LHCN-M2 (cell line): ENCODE measurements around the gene DMD. TPM values are rescaled to one million over a fixed set of nuclear protein-coding genes. Genes with fewer than 3 reads are reported as not detected.
A peak's percentile ranks its signal among the peaks of the same experiment; 100 is the strongest.
"Not testable (repeated sequence)": the region's sequence is repeated elsewhere in the genome, so short reads cannot be mapped to it uniquely, and the experiment has no call there.

ENCODE experiments used
- DNase-seq: peaks from one replicate; pipeline ENCODE4 v3.0.0-alpha.2; 2012; ENCODE audit warnings: low read depth
- total RNA-seq: library from RNA; depleted of rRNA; stranded (reverse); fragments of >200 nt; gene quantifications from 2 replicates; pipeline ENCODE4 v1.2.3, GENCODE V29; 2014

Gene DMD
- total RNA-seq, 1 experiment from 2014 or later: 7.4 TPM

DNA sequence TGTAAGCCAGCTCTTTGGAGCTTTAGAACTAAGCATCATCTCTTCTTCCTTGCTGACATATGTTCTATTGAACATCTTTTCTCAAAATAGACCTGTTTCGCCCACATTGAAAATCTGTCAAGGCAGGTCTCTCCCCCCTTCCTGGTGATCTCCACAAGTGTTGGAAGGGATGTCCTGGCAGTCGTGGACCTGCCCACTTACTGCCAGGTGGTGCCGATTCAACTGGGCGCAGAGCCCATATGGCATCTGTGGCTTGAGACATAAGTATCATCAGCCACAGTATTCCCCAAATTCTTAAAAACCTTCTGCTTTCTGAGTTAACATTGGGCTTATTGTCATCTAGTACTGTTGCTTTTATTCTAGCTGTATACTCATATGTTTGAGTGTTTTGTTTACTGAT lies 1170.2 kb downstream of the DMD start:
- no peak for DNase-seq

DNA sequence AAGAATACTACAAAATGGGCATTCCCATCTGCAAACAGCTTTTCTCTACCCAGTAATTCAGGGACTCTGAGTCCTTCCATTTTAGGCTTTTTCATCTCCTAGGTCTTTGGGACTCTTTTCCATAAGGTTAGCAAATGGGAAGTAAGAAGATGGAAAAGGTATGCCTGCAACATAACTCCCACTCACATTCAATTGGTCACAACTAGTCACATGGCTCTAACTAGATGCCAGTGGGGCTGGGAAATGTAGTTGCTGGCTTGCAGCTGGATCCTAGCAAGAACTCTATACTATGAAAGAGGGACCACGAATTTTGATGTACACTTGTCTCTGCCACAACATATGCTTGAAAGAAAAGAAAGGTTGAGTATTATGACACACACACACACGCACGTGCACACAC lies 1184.6 kb downstream of the DMD start:
- DNase-seq: no peak

DNA sequence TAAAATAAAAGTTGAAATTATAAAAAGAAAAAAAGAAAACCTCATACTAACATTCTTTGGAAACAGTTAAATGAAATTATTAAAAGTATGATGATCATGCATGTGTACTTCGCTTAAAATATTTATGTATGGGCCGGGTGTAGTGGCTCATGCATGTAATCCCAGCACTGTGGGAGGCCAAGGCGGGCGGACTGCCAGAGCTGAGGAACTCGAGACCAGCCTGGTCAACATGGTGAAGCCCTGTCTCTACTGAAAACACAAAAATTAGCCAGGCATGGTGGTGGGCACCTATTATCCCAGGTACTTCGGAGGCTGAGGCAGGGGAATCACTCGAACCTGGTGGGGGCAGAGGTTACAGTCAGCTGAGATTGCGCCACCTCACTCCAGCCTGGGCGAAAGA lies 1187.3 kb downstream of the DMD start:
- DNase-seq: no peak

DNA sequence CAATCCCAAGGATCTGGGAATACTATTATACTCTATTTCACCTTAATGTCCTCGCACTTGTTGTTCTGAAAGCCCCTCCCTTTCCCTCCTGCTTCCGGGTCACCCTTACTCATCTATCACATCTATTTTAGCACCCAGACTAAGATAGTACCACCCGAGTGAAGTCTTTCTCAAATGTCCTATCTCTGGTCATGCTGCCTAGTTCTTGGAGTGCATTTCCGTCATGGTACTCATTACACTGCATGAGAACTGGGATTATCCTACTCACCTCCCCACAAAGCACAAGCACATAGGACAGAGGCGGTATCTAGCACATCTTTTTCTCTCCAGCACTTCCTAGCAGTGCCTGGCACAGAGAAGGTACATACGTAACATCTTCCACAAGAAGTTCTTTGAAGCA lies 1195.2 kb downstream of the DMD start:
- no peak for DNase-seq

DNA sequence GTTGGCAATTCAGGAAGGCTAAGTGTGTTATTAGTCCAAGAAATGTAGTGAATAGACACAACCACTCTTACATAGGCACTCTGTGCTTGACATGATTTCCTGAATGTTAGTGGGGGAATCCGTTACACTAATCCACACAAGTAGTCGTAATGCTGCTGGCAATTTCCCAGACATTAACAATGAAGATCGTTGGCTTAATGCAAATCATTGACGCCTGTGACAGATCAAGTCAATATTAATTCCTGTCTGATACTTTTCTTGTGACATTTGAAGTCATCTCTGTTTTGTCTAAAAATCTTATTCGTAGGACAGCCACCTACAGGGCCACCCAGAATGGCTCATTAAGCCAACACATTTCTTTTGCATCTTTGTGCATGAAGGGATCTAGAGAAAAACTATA lies 1200.4 kb downstream of the DMD start:
- DNase-seq: no peak

DNA sequence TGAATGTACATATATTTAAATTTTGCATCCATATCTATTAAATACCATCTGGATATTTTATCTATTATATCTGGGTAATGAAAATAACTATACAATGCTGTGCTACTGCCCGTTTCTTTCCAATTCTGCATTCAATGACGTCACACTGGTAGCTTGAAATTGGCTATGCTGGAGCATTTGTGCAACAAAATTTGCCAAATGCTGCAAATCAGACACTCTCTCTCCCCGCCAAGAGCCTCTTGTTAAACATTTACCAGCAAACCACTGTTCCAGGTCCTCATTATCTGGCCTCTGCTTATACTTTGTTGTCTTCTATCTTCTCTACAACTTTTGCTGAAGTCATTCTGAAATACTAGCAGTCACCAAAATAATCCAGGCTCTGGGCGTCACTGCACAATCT lies 1201.1 kb downstream of the DMD start:
- no peak for DNase-seq

DNA sequence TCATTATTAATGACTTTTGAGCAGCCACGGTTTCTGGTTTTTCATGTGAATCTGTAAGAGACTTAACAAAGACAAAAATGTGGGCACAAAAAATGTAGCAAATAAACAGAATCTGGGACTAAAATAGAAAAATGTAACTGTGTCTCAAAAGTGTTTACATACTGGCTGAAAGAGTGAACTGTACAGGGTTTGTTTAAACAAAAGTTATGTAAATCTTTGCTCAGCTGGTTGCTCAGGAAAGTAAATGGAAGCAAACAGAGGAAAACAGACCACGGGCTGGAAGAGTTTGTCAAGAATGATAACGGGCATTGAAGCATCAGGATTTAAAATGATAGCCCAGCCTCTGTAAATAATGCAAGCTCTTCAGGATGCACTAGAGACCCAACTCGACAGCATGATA lies 1217.7 kb downstream of the DMD start:
- DNase-seq: no peak

DNA sequence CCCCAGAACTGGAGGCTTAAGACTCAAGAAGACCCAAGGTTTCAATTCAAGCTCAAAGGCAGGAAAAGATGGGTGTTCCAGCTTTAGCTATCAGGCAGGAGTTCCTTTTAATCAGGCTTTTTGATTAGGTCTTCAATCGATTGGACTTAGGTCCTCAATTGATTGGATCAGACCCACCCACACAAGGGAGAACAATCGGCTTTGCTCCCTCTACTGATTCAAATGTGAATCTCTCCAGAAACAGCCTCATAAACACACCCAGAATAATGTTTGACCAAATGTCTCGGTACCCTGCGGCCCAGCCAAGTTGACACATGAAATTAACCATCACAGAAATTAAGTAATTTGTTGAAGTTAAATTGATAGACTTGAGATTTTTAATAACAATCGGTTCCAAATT lies 1222.4 kb downstream of the DMD start:
- no peak for DNase-seq

DNA sequence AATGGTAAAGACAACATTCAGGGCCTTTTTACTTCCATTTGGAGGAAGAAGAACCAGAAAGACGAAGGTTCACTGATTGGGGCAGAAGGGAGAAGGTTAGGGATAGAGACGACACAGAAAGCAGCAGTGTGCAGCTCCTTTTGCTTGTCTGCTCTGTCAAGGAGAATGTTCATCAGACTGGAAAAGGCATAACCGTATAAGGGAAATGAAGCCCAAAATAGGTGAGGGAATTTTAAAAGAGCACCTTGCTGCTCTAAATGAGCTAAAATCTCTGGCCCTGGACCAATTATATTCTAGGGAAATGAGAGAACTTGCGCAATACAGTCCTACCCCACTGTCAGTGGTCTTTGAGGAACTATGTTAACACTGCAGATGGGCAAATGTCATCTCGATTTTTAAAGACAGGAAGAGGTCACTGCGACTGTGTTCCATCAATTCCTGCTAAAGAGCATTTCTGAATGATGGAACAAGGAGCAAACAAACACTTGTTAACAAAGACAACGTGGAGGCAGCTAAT lies 1229.7 kb downstream of the DMD start:
- DNase-seq: no peak

DNA sequence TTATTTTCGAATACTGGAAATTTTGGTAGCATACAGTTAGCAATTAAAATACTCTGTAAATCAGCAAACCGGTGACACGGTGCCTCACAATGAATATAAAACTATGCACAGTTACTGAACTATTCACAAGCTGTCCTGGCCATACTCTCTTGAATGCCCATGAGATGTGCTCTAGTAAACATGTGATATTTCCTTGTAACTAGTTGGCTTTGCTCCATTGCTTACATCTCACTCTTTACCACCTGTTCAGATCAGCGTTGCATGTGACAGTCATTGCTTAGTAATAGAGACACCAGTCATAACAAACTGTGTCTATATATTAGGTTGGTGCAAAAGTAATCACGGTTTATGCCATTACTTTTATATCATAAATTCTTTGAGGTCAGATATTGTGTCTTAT lies 1241.6 kb downstream of the DMD start:
- peak; percentile 1 for DNase-seq

DNA sequence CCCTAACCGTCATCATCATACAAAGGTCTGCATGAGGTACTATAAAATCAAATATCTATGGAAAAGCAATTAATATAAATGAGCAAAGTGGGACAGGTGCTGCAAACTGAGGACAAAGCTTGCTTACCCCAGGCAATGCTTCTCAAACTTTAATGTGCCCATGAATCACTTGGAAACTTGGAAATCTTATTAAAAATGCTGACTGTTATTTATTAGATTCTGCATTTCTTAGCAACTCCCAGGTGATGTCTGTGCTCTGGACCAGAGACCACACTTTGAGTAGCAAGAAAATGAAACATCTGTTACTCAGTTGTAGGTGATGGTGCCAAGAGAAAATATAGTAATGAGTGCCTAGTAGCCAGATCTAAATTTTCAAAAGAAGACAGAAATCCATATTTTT lies 1249.1 kb downstream of the DMD start:
- no peak for DNase-seq

DNA sequence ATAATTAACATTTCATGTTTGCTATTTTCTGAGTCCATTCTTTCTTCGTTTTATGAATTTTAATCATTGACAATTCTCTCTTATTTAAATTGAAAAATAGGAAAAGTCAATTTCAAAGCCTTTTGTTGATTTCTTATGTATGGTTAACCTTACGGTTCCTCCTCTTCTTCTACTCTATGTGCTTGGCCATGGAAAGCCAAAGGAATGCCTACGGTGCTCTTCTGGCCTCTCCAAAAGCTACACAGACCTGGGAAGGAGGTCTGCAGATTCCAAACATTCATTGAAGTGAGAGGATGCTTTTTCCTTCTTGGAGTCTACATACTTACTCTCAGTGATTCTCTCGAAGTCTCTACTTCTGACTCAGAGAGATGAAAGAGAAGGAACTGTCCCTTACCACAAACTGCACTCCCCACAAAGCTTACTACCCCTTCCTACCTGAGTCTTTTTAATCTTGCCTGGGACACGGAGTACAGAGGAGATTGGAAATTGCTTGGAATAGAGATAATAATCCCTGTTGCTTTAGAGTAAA lies 1276.4 kb downstream of the DMD start:
- DNase-seq: no peak

DNA sequence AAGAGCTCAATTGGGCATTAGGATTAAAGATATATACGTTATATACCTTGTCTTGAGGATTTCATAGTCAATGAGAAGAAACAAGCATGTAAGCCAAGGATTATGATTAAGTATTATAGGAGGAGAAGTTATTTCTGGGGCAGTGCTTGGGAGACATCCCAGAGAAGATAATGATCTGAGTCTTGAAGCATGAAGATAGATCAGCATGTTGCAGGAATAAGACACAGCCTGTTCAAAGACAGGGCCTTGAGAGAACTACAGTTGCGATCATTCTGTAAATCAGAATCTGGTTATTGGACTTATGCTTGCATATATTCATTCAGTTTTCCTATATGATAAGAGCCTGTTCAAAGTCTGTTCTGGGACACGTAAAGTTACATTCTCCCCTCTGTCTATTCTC lies 1277.3 kb downstream of the DMD start:
- no peak for DNase-seq

DNA sequence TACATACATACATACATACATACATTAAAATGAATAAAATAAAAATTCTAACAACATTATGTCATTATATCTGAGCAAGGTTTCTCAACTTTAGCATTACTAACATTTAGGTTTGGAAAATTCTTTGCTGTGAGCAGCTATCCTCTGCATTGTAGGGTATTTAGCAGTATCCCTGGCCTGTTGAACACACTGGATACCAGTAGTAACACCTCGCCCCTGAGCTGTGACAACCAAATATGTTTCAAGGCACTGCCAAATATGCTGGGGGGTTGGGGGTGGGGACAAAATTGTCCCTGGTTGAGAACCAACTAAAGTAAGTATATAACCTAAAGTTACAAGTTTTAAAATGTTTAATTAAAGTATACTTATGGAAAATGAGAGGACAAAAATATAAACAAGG lies 1278.6 kb downstream of the DMD start:
- no peak for DNase-seq

DNA sequence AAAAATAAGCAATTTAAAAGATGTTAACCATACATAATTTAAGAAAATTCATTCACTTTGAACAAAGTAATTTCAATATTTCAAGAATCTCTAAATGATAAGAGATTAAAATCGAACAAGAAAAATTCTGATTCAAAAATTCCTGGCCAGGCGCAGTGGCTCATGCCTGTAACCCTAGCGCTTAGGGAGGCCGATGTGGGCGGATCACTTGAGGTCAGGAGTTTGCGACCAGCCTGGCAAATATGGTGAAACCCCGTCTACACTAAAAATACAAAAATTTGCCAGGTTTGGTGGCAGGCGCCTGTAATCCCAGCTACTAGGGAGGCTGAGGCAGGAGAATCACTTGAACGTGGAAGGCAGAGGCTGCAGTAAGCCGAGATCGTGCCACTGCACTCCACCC lies 1279.0 kb downstream of the DMD start:
- DNase-seq: not testable (repeated sequence)

DNA sequence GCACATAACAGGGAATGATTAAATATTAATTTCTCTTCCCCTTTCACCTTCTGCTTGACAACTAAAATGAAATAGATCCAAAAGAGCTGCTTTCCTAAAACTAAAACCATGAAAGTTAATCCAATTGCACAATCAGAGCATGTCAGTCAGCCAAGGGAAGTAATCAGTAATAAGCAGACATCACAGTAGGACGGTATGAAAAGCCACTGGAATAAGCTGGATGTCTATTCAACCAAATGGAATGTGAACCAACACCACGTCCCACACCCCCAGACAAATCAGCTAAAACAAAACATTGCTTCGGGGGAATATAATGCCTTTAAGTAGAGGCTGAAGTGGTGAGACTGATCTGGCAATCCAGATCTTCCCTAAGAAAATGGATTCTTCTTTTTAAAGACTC lies 1280.1 kb downstream of the DMD start:
- DNase-seq: peak; percentile 78

DNA sequence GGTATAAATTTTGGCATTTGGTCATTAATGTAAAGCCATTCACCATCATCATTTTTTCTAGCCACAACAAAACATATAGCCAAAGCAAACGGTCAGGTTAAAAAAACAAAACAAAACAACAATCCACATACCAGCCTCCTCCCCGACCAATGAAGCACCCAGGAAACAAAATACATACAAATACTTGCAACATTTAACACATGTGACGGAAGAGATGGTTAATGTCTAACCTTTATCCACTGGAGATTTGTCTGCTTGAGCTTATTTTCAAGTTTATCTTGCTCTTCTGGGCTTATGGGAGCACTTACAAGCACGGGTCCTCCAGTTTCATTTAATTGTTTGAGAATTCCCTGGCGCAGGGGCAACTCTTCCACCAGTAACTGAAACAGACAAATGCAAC lies 1282.0 kb downstream of the DMD start:
- no peak for DNase-seq

DNA sequence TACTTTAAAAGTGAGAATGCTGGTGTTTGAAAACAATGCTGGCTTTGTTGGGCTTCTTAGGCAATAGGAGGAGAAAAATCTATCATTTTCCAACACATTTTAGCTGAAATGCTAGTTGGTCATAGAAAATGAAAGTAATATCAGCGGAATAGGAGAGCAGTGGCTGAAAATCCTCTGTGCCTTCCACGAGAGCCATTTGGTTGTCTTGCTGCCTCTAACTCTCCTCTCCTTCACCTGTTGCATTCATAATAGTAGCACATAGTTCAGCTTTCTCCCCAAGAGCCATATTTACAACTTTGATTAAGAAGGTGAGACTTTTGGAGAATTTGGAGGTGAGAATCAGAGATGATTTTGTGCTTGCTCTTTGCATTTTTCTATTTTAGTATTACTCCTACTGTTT lies 1290.1 kb downstream of the DMD start:
- no peak for DNase-seq

DNA sequence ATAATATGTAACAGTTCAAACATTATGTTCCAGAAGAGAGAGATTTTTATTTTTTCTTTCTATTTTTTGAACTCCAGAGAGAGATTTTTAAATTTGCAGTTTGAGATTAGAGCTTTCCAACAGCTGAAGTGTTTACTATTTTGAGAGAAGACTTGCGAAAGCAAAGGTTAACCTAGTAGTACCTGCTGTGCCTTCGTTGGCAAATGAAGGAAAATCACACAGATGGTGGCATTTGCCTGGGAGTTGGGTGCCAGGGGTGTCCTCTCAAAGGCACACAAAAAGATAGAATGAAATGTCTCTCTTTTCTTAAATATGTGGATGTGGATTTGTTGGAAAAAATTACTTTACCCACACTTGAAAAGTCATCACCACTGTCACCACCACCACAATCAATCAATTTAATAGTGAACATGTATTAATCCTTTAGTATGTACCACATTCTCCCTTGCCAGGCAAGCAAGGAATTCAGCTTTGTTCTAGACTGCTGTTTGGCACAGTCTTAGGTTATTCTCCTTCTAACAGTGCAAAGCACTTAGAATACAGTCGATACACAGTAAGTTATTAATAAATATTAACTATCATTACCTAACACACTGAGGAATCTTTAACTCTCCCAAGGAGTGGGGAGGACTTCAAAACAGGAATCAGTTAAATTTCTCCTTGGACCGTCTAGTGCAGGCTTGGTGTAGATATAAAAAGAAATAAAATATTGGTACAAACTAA lies 1301.3 kb downstream of the DMD start:
- DNase-seq: no peak

DNA sequence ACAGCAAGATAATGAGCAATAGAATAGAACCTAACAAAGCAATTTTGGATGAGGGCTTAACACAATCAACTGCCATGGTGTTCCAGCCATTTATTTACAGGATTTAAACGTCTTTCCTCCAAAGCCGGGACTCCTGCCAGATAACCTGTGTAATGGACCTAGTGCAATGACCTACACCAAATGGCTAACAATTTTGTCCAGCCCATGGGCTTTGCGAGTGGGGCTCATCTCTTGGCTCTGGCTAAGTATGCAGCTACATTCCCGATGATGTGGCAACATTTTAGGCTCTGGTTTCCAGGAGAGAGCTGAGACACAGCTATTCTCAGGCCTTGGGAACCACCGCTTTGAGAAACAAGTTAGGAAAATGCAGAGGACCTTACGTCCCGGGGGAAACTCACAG lies 1317.2 kb downstream of the DMD start:
- no peak for DNase-seq

DNA sequence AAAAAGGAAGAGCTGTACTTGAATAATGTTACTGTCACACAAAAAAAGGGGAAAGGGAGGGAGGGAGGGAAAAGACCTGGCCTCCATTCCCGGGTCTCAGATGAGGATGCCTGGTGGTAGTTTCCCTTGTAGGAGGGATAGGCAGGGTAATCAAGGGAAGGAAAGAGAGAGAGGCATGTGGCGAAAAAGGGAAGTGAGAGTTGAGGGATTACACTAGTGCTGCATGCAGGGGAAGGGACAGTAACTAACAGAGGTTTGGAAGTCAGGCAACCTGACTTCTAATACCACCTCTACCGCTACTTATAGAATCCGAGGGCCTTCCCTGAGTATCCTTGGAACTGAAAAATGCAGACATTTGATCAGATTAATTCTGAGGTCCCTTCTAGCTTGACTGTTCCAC lies 1317.8 kb downstream of the DMD start:
- DNase-seq: no peak

DNA sequence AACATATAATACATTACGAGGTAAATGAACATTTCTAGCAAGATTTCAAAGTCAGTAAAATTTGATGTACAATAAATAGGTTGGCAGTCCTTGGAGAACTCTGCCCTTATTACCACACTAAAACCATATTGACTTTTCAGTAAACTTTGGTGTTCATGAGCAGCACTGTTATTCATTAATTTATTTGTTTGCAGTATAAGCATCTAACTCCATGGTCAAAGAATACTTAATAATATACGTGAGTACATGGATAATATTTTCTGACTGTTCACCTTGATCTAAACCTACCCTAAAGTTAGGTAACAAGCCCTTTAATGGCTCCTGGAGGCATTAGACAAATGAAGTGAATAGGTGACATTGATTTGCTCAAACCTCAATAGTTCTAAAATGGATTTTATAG lies 1322.3 kb downstream of the DMD start:
- DNase-seq: no peak

DNA sequence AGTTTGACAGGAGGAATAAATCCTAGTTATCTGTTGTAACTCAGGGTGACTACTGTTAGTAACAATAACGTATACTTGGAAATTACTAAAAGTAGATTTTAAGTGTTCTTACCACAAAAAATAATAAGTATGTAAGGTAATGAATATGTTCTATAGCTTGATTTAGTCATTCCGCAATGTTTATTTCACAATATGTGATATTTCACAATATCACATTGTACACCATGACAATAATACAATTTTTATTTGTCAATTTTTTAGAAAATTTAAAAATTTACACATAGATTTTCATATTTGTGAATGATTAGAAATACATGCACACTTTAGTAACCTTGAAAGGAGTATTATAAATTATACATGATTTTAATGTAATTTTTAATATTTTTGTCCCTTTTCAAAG lies 1326.8 kb downstream of the DMD start:
- no peak for DNase-seq

DNA sequence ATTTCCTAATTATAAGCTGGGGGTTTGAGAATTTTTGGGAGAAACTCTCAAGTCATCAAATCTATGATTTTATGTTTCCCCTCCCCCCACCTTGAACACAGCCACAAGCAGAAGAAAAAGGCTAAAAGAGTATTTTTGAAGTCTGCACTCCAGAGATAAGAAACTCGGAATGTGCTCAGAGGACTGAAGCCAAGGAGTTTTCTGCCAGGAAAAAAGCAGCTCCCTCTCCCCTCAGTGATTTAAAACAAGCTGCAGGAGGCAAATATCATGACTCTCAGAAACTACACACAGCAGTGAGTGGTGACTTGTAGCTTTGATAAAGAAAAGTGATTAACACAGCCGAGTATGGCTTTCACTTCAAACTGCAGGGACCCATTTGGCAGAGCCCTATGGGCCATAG lies 1339.3 kb downstream of the DMD start:
- no peak for DNase-seq
